ENCODE measurements around the gene VPS13D. TPM values are rescaled to one million over a fixed set of nuclear protein-coding genes. Genes with fewer than 3 reads are reported as not detected.

VPS13D gene
- total and polyA plus RNA-seq, 2 of the 4 experiments (the other 2 are of a cell fraction): 9.0 to 16.3 TPM

DNA sequence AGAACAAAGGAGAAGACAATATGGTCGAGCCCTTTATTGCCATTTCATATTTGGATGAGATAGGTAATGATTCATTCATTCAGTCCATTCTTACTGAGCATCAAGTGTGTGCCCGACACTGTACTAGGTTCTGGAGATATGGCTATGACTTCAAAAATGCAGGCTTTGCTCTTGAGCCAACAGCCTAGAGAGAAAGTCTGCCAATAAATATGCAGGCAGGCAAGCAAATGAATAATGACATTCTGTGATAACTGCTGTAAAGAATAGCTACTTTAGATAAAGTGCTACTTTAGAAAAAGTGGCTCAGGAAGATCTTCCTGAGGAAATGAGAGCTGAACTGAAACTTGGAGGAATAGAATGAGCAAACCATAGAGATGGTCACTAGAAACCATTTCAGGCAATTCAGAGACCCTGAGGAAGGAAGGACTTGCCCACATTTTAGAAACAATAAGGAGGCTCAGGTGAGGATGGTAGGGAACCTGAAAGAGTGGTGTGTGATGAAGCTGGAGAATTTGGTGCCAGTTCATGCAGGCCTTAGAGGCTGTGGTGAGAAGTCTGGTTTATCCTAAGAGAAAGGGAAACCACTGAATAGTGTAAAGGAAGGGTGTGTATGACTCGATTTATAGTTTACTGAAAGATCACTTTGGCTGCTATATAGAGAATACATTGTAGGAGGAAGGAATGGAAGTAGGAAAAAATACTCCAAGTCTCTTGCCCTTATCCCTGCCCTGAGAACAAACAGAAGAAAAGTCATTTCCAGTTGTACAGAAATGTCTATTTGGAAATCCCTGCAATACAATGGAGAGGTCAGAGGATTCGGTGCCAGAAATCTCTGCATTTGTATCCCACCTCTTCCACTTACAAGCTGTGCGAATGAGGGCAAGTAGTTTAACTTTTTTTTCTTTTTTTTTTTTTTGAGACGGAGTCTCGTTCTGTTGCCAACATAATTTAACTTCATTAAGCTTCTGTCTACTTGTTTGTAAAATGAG, 167.9 kb downstream of the VPS13D start (continued):
- TF ChIP-seq, protein P1, sequence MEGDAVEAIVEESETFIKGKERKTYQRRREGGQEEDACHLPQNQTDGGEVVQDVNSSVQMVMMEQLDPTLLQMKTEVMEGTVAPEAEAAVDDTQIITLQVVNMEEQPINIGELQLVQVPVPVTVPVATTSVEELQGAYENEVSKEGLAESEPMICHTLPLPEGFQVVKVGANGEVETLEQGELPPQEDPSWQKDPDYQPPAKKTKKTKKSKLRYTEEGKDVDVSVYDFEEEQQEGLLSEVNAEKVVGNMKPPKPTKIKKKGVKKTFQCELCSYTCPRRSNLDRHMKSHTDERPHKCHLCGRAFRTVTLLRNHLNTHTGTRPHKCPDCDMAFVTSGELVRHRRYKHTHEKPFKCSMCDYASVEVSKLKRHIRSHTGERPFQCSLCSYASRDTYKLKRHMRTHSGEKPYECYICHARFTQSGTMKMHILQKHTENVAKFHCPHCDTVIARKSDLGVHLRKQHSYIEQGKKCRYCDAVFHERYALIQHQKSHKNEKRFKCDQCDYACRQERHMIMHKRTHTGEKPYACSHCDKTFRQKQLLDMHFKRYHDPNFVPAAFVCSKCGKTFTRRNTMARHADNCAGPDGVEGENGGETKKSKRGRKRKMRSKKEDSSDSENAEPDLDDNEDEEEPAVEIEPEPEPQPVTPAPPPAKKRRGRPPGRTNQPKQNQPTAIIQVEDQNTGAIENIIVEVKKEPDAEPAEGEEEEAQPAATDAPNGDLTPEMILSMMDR (conservative IDR thresholded peaks at IDR 0.05; ENCODE audit: low read depth, low read length): no peak
- TF ChIP-seq MAFK (IDR thresholded peaks at IDR 0.05; ENCODE audit: low read depth, low read length): no peak

DNA sequence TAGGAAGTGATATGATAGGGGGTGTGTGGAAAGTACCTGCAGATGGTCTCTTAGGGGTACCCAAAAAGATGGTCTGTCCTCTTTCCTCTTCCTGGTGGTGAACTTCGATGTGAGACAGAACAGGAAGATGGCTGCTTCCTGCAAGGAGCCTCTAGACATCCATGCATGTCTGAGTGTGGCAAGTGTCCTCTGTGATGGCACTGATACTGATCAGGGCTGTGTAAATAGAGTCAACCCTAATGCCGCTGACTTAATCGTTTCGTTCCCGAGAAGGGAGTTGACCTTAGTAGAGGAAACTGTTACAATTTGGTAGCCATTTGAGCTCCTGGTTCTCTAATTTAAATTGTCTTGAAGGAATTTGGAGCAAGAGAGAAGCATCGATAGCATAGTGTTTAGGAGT, 168.6 kb downstream of the VPS13D start:
- no peak for ATAC-seq (ENCODE audit: low read depth)
- no peaks in the 10 kb centered on the region for H3K9me3 ChIP-seq (ENCODE audit: control insufficient read depth, insufficient read depth, low read length)
- 71% methylated on average over 4 of the region's 6 CpGs; no CpG with 5 or more reads in 1 of the 2 experiments for WGBS, 2 experiments (ENCODE audit: extremely low coverage in 2 of 2, insufficient read length in 1 of 2)
- no peak overlapping the region for H2AFZ ChIP-seq (replicated peaks; ENCODE audit: low read length, poor library complexity)
- no peak for TF ChIP-seq RAD21 (IDR thresholded peaks at IDR 0.05; ENCODE audit: low read length)
- no peak for TF ChIP-seq SMC3 (IDR thresholded peaks at IDR 0.05; ENCODE audit: low read depth, low read length)
- no peak for TF ChIP-seq FOS (IDR thresholded peaks at IDR 0.05; ENCODE audit: low read depth, low read length)
- TF ChIP-seq RCOR1 (IDR thresholded peaks at IDR 0.05; ENCODE audit: insufficient replicate concordance, low read length): no peak
- TF ChIP-seq RFX5 (IDR thresholded peaks at IDR 0.05; ENCODE audit: low read depth, low read length): no peak
- no peak for TF ChIP-seq MAFK (IDR thresholded peaks at IDR 0.05; ENCODE audit: low read depth, low read length)
- no peak for TF ChIP-seq CEBPB (IDR thresholded peaks at IDR 0.05; ENCODE audit: low read depth, low read length)
- TF ChIP-seq, protein P2, sequence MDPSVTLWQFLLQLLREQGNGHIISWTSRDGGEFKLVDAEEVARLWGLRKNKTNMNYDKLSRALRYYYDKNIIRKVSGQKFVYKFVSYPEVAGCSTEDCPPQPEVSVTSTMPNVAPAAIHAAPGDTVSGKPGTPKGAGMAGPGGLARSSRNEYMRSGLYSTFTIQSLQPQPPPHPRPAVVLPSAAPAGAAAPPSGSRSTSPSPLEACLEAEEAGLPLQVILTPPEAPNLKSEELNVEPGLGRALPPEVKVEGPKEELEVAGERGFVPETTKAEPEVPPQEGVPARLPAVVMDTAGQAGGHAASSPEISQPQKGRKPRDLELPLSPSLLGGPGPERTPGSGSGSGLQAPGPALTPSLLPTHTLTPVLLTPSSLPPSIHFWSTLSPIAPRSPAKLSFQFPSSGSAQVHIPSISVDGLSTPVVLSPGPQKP (IDR thresholded peaks at IDR 0.05; ENCODE audit: borderline replicate concordance, low read depth, low read length): no peak
- no peak for TF ChIP-seq POLR2A (IDR thresholded peaks at IDR 0.05; ENCODE audit: low read depth, low read length)
- TF ChIP-seq, protein P1 (conservative IDR thresholded peaks at IDR 0.05; ENCODE audit: low read depth, low read length): no peak
- H3K9me1 ChIP-seq (ENCODE audit: insufficient read depth, low read length): peaks cover 3% of the 10 kb centered on the region; the same call in 1 of the 2 replicates
- no peak overlapping the region for H2AK5ac ChIP-seq (ENCODE audit: low read depth, low read length)
- ChIA-PET POLR2A (ENCODE audit: unreplicated experiment) (no interaction called here), CTCF (no interaction called here)
- no peak overlapping the region for H3K4me3 ChIP-seq (ENCODE audit: insufficient read depth, low read depth, low read length)
- DNase-seq: no peak
- H3K4ac ChIP-seq (ENCODE audit: low read depth, low read length): no peak overlapping the region
- H3K79me1 ChIP-seq (ENCODE audit: low read depth in 1 of 2, low read length in 2 of 2): no peaks in the 10 kb centered on the region
- H3K14ac ChIP-seq (replicated peaks; ENCODE audit: low read depth, low read length): no peak overlapping the region
- H3K9ac ChIP-seq (ENCODE audit: low read depth, low read length): no peak overlapping the region
- no peak overlapping the region for H3K56ac ChIP-seq (ENCODE audit: extremely low read depth, insufficient read depth, low read length)
- no peaks in the 10 kb centered on the region for H4K20me1 ChIP-seq (ENCODE audit: insufficient read depth, low read length)
- no peak overlapping the region for H4K8ac ChIP-seq (ENCODE audit: low read depth in 2 of 2, low read length in 2 of 2)
- no peak overlapping the region for H2BK20ac ChIP-seq (ENCODE audit: low read depth, low read length)
- H2BK15ac ChIP-seq (ENCODE audit: low read depth, low read length): no peak overlapping the region
- H3K23ac ChIP-seq (ENCODE audit: low read depth, low read length): no peak overlapping the region
- H4K91ac ChIP-seq (ENCODE audit: insufficient read depth, low read depth, low read length): no peak overlapping the region
- H2BK5ac ChIP-seq (ENCODE audit: low read depth, low read length, poor library complexity, severe bottlenecking): no peak overlapping the region
- no peak overlapping the region for H3K18ac ChIP-seq (ENCODE audit: low read depth, low read length)
- BruUV-seq (replicated peaks): no TSS peak
- intact Hi-C loops (cut with micrococcal nuclease) (no loop called here), in situ Hi-C loops (cut with MboI; ENCODE audit: low sequenced_read_pairs) (no loop called here), dilution Hi-C loops (cut with HindIII; ENCODE audit: low sequenced_read_pairs, unreplicated experiment) (no loop called here)
- H2BK120ac ChIP-seq (ENCODE audit: low read depth, low read length): no peak overlapping the region
- H3K4me2 ChIP-seq (ENCODE audit: low read depth, low read length): no peak overlapping the region
- H3K4me1 ChIP-seq (ENCODE audit: control insufficient read depth, insufficient read depth, low read length): peaks cover 5% of the 10 kb centered on the region
- no peak overlapping the region for H2AK9ac ChIP-seq (replicated peaks; ENCODE audit: low read depth, low read length, poor library complexity)
- no peak overlapping the region for H3K27ac ChIP-seq (ENCODE audit: insufficient read depth, low read length)
- H3K27me3 ChIP-seq (ENCODE audit: control insufficient read depth, insufficient read depth, low read length): no peaks in the 10 kb centered on the region
- H4K5ac ChIP-seq (ENCODE audit: low read depth, low read length): no peak overlapping the region
- peaks cover 10% of the 10 kb centered on the region for H3K36me3 ChIP-seq (ENCODE audit: control insufficient read depth, insufficient read depth, low read length)
